Osteocyte (in vitro differentiated cells): ENCODE measurements around the gene ZNF430. TPM values are rescaled to one million over a fixed set of nuclear protein-coding genes. Genes with fewer than 3 reads are reported as not detected.

Experiments
- DNase-seq: peaks from one replicate; pipeline ENCODE4 v3.0.0; 2021; ENCODE audit warnings: mixed read lengths; ENCODE audit not compliant: unreplicated experiment; ENCODE audit errors: extremely low spot score
- H3K27ac Mint-ChIP-seq: one replicate; pipeline ENCODE4 v1.8.0; 2021; ENCODE audit warnings: mild to moderate bottlenecking, mixed read lengths; ENCODE audit not compliant: unreplicated experiment
- H3K27me3 Mint-ChIP-seq: one replicate; pipeline ENCODE4 v1.8.0; 2021; ENCODE audit warnings: mixed read lengths; ENCODE audit not compliant: unreplicated experiment
- H3K36me3 Mint-ChIP-seq: one replicate; pipeline ENCODE4 v1.8.0; 2021; ENCODE audit warnings: mixed read lengths; ENCODE audit not compliant: unreplicated experiment
- H3K4me1 Mint-ChIP-seq: one replicate; pipeline ENCODE4 v1.8.0; 2021; ENCODE audit warnings: mixed read lengths; ENCODE audit not compliant: unreplicated experiment
- H3K4me3 Mint-ChIP-seq: one replicate; pipeline ENCODE4 v1.8.0; 2021; ENCODE audit warnings: mild to moderate bottlenecking, moderate library complexity, mixed read lengths; ENCODE audit not compliant: unreplicated experiment
- H3K9me3 Mint-ChIP-seq: one replicate; pipeline ENCODE4 v1.8.0; 2021; ENCODE audit warnings: mixed read lengths; ENCODE audit not compliant: unreplicated experiment
- total RNA-seq: library from RNA; stranded (reverse); gene quantifications from 2 replicates; pipeline ENCODE4 v1.2.1, GENCODE V29; 2021
- TF ChIP-seq, protein P1 (sequence below): fragments of 200-600 bp; sonication (generic); IDR thresholded peaks from 2 replicates; pipeline ENCODE4 v1.5.0; 2021; ENCODE audit warnings: antibody characterized with exemption, mild to moderate bottlenecking, moderate library complexity

ZNF430 gene
- total RNA-seq, 1 donor from 2014 or later = 13.3 TPM

DNA sequence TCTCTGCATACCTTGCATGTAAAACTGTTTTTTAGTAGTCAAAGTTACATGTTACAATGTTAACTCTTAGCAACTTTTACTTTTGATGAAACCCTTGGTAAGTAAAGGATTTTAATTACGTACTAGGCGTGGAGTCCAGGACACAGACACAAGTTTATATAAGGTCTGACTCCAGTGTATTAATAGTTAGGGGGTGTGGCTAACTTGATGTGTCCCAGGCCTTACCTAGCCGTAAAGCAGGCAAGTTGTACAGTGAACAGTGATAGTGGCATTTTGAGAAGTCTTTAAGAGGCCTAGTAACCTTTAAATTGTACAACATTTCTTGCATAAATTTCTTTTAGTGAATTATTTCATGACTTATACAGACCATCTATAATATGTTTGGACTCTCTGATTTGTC, 67.4 kb downstream of the ZNF430 start:
- H3K27ac Mint-ChIP-seq = no peak overlapping the region
- no peaks in the 10 kb centered on the region for H3K36me3 Mint-ChIP-seq
- peaks cover 30% of the 10 kb centered on the region for H3K4me1 Mint-ChIP-seq
- H3K4me3 Mint-ChIP-seq = no peak overlapping the region
- no peak for DNase-seq
- TF ChIP-seq, protein P1, sequence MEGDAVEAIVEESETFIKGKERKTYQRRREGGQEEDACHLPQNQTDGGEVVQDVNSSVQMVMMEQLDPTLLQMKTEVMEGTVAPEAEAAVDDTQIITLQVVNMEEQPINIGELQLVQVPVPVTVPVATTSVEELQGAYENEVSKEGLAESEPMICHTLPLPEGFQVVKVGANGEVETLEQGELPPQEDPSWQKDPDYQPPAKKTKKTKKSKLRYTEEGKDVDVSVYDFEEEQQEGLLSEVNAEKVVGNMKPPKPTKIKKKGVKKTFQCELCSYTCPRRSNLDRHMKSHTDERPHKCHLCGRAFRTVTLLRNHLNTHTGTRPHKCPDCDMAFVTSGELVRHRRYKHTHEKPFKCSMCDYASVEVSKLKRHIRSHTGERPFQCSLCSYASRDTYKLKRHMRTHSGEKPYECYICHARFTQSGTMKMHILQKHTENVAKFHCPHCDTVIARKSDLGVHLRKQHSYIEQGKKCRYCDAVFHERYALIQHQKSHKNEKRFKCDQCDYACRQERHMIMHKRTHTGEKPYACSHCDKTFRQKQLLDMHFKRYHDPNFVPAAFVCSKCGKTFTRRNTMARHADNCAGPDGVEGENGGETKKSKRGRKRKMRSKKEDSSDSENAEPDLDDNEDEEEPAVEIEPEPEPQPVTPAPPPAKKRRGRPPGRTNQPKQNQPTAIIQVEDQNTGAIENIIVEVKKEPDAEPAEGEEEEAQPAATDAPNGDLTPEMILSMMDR = no peak
- no peaks in the 10 kb centered on the region for H3K9me3 Mint-ChIP-seq
- H3K27me3 Mint-ChIP-seq = no peaks in the 10 kb centered on the region

GRCh38 chr19:21092109-21092508, 71.7 kb downstream of the ZNF430 start:
- no peak for DNase-seq
- Mint-ChIP-seq H3K4me1 (peaks cover 19% of the 10 kb centered on the region), H3K27me3 (no peaks in the 10 kb centered on the region), H3K4me3 (no peak overlapping the region), H3K27ac (peak overlapping the region; percentile 77), H3K36me3 (no peaks in the 10 kb centered on the region), H3K9me3 (no peaks in the 10 kb centered on the region)
- TF ChIP-seq, protein P1 = no peak

- no peaks in the 10 kb centered on the region for H3K27me3 Mint-ChIP-seq
- H3K27ac Mint-ChIP-seq = peak overlapping the region; percentile 23
- no peaks in the 10 kb centered on the region for H3K9me3 Mint-ChIP-seq
- no peak overlapping the region for H3K4me3 Mint-ChIP-seq
- no peak for DNase-seq
- H3K4me1 Mint-ChIP-seq = peaks cover 19% of the 10 kb centered on the region
- TF ChIP-seq, protein P1 = no peak
- peaks cover 11% of the 10 kb centered on the region for H3K36me3 Mint-ChIP-seq
These were observed 74.0 kb downstream of the ZNF430 start for GRCh38 chr19:21094347-21095025.

DNA sequence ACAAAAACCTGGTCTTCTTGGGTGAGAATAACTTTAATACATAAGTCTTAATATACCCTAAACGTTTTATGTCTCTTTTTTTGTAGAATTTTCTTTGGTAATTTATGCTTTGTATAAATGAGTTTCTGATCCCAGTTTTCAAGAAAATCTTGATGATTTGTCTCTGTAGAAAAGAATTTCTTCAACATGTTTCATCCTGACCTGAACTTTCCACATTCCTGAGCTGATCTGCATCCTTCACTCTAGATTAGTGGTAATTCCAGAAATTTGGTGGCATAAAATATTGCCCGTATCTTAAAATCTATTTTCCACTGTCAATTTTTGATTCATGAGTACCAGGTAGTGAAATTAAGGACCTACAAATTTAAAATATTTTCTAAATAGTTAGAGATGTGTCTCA, 77.8 kb downstream of the ZNF430 start:
- no peaks in the 10 kb centered on the region for H3K27me3 Mint-ChIP-seq
- no peak overlapping the region for H3K4me3 Mint-ChIP-seq
- no peak overlapping the region for H3K27ac Mint-ChIP-seq
- TF ChIP-seq, protein P1 = no peak
- H3K4me1 Mint-ChIP-seq = peaks cover 6% of the 10 kb centered on the region
- DNase-seq = no peak
- no peaks in the 10 kb centered on the region for H3K9me3 Mint-ChIP-seq
- peaks cover 14% of the 10 kb centered on the region for H3K36me3 Mint-ChIP-seq

DNA sequence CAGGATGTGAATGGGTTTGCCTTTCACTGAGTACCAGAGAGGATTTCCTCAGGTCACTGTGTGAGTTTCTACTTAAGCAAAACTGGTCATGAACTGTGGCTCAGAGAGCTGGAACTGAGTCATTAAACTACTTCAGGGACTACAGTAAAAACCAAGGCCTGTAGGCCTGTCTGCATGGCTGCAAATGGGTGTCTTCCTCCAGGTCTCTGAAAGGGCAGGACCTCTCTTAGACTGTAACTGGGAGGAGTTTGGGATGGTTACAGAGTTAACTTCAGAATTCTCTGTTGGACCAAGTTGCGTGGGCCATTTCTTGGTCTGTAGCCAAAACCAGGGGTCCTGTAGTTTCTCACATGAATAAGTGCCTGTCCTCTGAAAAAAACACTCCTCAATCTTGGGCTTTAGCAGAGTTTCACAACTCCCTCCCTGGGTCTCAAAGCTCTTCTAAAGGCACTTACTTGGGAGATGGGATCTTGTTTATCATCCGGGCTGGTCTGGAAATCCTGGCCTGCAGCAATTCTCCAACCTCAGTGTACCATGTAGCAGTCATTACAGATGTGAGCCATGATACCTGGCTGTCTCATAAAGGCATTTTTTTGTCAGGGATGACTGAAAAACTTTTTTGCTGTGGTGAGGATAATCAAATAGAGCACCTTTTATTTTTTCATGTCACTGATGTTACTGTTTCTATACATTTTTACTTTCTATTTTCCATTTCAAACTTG, 81.2 kb downstream of the ZNF430 start:
- H3K27ac Mint-ChIP-seq = no peak overlapping the region
- TF ChIP-seq, protein P1 = no peak
- DNase-seq = no peak
- H3K9me3 Mint-ChIP-seq = no peaks in the 10 kb centered on the region
- peaks cover 20% of the 10 kb centered on the region for H3K36me3 Mint-ChIP-seq
- no peaks in the 10 kb centered on the region for H3K27me3 Mint-ChIP-seq
- H3K4me1 Mint-ChIP-seq = no peaks in the 10 kb centered on the region
- H3K4me3 Mint-ChIP-seq = no peak overlapping the region
